ENCODE measurements around the gene RIIAD1. TPM values are rescaled to one million over a fixed set of nuclear protein-coding genes. Genes with fewer than 3 reads are reported as not detected.

The RIIAD1 gene
- total RNA-seq, 1 experiment from 2014 or later, result not detected

DNA sequence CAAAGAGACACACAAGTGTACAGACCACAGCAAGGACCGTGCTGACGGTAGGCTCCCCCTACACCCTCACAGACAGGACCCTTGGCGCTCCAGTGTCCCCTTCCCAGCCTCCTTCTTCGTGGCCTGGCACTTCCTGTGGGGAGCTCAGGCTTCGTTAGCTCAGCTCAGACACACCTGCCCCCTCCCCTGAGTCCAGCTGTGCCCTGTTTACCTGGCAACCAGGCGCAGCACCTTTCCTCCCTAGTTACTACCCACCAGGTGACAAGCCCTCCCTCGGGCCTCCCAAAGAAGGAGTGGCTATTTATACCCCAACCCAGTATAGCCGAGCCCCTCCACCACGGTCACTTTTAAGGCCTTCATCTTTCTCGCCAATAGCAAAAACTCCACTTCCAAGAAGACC is 9.4 kb upstream of the RIIAD1 start:
- Histone ChIP-seq H3K4me1 (ENCODE audit: control insufficient read depth, insufficient read depth, low read length) (no peaks in the 10 kb centered on the region; the same call in 1 of the 2 replicates), H3K36me3 (ENCODE audit: control insufficient read depth, insufficient read depth, low read length) (no peaks in the 10 kb centered on the region), H3K27me3 (ENCODE audit: control insufficient read depth, insufficient read depth, low read length) (no peaks in the 10 kb centered on the region; the same call in 1 of the 2 replicates), H3K4me3 (ENCODE audit: low read depth in 2 of 2, low read length in 2 of 2) (no peak overlapping the region), H3K27ac (ENCODE audit: low read length) (no peak overlapping the region), H3K9me3 (ENCODE audit: control insufficient read depth, insufficient read depth, low read depth, low read length) (no peaks in the 10 kb centered on the region)
- in situ Hi-C loops (cut with HindIII; ENCODE audit: low pct_unique_long_range_greater_than_20kb, low sequenced_read_pairs), result no loop called here
- ChIA-PET POLR2A (no interaction called here), CTCF (no interaction called here)
- DNase-seq (ENCODE audit: low read depth, low spot score) (no peak), ATAC-seq (no peak)
- intact Hi-C loops (cut with micrococcal nuclease; ENCODE audit: unreplicated experiment), result no loop called here
- BruUV-seq (replicated peaks), result no TSS peak
- TF ChIP-seq, protein P1, sequence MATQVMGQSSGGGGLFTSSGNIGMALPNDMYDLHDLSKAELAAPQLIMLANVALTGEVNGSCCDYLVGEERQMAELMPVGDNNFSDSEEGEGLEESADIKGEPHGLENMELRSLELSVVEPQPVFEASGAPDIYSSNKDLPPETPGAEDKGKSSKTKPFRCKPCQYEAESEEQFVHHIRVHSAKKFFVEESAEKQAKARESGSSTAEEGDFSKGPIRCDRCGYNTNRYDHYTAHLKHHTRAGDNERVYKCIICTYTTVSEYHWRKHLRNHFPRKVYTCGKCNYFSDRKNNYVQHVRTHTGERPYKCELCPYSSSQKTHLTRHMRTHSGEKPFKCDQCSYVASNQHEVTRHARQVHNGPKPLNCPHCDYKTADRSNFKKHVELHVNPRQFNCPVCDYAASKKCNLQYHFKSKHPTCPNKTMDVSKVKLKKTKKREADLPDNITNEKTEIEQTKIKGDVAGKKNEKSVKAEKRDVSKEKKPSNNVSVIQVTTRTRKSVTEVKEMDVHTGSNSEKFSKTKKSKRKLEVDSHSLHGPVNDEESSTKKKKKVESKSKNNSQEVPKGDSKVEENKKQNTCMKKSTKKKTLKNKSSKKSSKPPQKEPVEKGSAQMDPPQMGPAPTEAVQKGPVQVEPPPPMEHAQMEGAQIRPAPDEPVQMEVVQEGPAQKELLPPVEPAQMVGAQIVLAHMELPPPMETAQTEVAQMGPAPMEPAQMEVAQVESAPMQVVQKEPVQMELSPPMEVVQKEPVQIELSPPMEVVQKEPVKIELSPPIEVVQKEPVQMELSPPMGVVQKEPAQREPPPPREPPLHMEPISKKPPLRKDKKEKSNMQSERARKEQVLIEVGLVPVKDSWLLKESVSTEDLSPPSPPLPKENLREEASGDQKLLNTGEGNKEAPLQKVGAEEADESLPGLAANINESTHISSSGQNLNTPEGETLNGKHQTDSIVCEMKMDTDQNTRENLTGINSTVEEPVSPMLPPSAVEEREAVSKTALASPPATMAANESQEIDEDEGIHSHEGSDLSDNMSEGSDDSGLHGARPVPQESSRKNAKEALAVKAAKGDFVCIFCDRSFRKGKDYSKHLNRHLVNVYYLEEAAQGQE (IDR thresholded peaks at IDR 0.05; ENCODE audit: insufficient read depth in 1 of 2, low read depth in 2 of 2, low read length in 1 of 2), result no peak
- TF ChIP-seq POLR2AphosphoS5 (IDR thresholded peaks at IDR 0.05; ENCODE audit: low read depth, low read length), result no peak
- TF ChIP-seq, protein P2, sequence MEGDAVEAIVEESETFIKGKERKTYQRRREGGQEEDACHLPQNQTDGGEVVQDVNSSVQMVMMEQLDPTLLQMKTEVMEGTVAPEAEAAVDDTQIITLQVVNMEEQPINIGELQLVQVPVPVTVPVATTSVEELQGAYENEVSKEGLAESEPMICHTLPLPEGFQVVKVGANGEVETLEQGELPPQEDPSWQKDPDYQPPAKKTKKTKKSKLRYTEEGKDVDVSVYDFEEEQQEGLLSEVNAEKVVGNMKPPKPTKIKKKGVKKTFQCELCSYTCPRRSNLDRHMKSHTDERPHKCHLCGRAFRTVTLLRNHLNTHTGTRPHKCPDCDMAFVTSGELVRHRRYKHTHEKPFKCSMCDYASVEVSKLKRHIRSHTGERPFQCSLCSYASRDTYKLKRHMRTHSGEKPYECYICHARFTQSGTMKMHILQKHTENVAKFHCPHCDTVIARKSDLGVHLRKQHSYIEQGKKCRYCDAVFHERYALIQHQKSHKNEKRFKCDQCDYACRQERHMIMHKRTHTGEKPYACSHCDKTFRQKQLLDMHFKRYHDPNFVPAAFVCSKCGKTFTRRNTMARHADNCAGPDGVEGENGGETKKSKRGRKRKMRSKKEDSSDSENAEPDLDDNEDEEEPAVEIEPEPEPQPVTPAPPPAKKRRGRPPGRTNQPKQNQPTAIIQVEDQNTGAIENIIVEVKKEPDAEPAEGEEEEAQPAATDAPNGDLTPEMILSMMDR (IDR thresholded peaks at IDR 0.05), result no peak
- TF ChIP-seq TCF7L2 (IDR thresholded peaks at IDR 0.05; ENCODE audit: low read depth, low read length), result no peak

DNA sequence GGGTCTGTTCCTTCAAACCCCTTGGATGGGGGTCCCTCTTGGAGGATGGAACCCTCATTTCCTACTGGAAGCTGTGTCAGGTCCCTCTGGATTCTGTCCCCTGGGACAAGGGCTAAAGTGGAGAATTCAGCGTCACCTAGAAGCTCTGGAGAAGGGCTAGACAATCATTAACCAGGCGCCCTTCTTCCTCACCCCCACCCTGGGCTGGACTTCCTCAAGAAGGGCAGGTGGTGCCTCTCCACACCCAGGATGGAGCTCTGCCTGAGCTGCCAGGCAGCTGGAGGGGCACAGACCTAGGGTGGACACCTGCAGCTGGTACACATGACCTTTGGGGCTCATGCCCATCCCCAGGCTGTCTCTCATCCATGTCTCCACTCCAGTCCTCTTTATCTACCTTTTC is 8.3 kb upstream of the RIIAD1 start:
- no TSS peak for BruUV-seq (replicated peaks)
- no peak for ATAC-seq
- intact Hi-C loops (cut with micrococcal nuclease; ENCODE audit: unreplicated experiment), result no loop called here

More for the DNA sequence above, 8.3 kb upstream of the RIIAD1 start:
- ChIA-PET POLR2A (no interaction called here), CTCF (no interaction called here)
- Histone ChIP-seq H3K27me3 (ENCODE audit: control insufficient read depth, insufficient read depth, low read length) (no peaks in the 10 kb centered on the region; the same call in 1 of the 2 replicates), H3K4me1 (ENCODE audit: control insufficient read depth, insufficient read depth, low read length) (no peaks in the 10 kb centered on the region; the same call in 1 of the 2 replicates), H3K4me3 (ENCODE audit: low read depth in 2 of 2, low read length in 2 of 2) (no peak overlapping the region), H3K27ac (ENCODE audit: low read length) (no peak overlapping the region), H3K36me3 (ENCODE audit: control insufficient read depth, insufficient read depth, low read length) (no peaks in the 10 kb centered on the region), H3K9me3 (ENCODE audit: control insufficient read depth, insufficient read depth, low read depth, low read length) (no peaks in the 10 kb centered on the region)
- no peak for DNase-seq (ENCODE audit: low read depth, low spot score)
- TF ChIP-seq SIN3A (IDR thresholded peaks at IDR 0.05; ENCODE audit: borderline replicate concordance, insufficient read depth, low read depth, low read length) (no peak), POLR2AphosphoS5 (IDR thresholded peaks at IDR 0.05; ENCODE audit: low read depth, low read length) (no peak), TCF7L2 (IDR thresholded peaks at IDR 0.05; ENCODE audit: low read depth, low read length) (no peak)
- TF ChIP-seq, protein P1 (IDR thresholded peaks at IDR 0.05; ENCODE audit: insufficient read depth in 1 of 2, low read depth in 2 of 2, low read length in 1 of 2), result no peak
- TF ChIP-seq, protein P2 (IDR thresholded peaks at IDR 0.05), result no peak
- in situ Hi-C loops (cut with HindIII; ENCODE audit: low pct_unique_long_range_greater_than_20kb, low sequenced_read_pairs), result no loop called here

Data from Panc1 (cell line).